GM12801 (cell line): Measurements from ENCODE around the gene CEP112.

Experiments
- CTCF ChIP-seq: IDR thresholded peaks from one replicate; pipeline ENCODE4 v1.5.1; 2011; ENCODE audit warnings: control low read depth; ENCODE audit not compliant: insufficient read length; ENCODE audit errors: extremely low read depth

CEP112 gene

GRCh38 chr17:65600518-65600917, 591.4 kb downstream of the CEP112 start:
- TF ChIP-seq CTCF: no peak

GRCh38 chr17:65599650-65600049, 592.3 kb downstream of the CEP112 start:
- TF ChIP-seq CTCF: no peak

GRCh38 chr17:65598746-65599145, 593.2 kb downstream of the CEP112 start:
- no peak for TF ChIP-seq CTCF

- no peak for TF ChIP-seq CTCF
Measured at GRCh38 chr17:65595071-65595656, 596.8 kb downstream of the CEP112 start.

GRCh38 chr17:65593855-65594845, 597.8 kb downstream of the CEP112 start:
- TF ChIP-seq CTCF: no peak

GRCh38 chr17:65593092-65593854, 598.7 kb downstream of the CEP112 start:
- no peak for TF ChIP-seq CTCF
